ENCODE results near the gene DUSP16.
"Not testable (repeated sequence)": the region's sequence is repeated elsewhere in the genome, so short reads cannot be mapped to it uniquely, and the experiment has no call there.

DUSP16 gene

GRCh38 chr12:12543959-12544358 is 18.7 kb downstream of the DUSP16 start:
- DNase-seq = no peak

GRCh38 chr12:12542964-12543363 is 19.7 kb downstream of the DUSP16 start:
- no peak for DNase-seq

GRCh38 chr12:12542286-12542685 is 20.4 kb downstream of the DUSP16 start:
- DNase-seq = no peak

- DNase-seq = no peak
Measured at GRCh38 chr12:12541782-12542181, 20.9 kb downstream of the DUSP16 start.

GRCh38 chr12:12540261-12541013 is 22.2 kb downstream of the DUSP16 start:
- no peak for DNase-seq

- no peak for DNase-seq
Measured at GRCh38 chr12:12539028-12539810, 23.4 kb downstream of the DUSP16 start.

GRCh38 chr12:12538535-12538934 is 24.1 kb downstream of the DUSP16 start:
- DNase-seq = no peak

- no peak for DNase-seq
Measured at GRCh38 chr12:12537421-12537820, 25.2 kb downstream of the DUSP16 start.

- no peak for DNase-seq
Measured at GRCh38 chr12:12534975-12535374, 27.7 kb downstream of the DUSP16 start.

- DNase-seq = no peak
Measured at GRCh38 chr12:12534166-12534866, 28.3 kb downstream of the DUSP16 start.

- DNase-seq = no peak
Measured at GRCh38 chr12:12533238-12533829, 29.3 kb downstream of the DUSP16 start.

- no peak for DNase-seq
Measured at GRCh38 chr12:12531194-12531593, 31.5 kb downstream of the DUSP16 start.

- no peak for DNase-seq
Measured at GRCh38 chr12:12529783-12530421, 32.8 kb downstream of the DUSP16 start.

GRCh38 chr12:12528361-12529270 is 34.0 kb downstream of the DUSP16 start:
- peak; percentile 21 for DNase-seq

- peak; percentile 36 for DNase-seq
Measured at GRCh38 chr12:12527820-12528296, 34.8 kb downstream of the DUSP16 start.

- DNase-seq = no peak
Measured at GRCh38 chr12:12524128-12524527, 38.5 kb downstream of the DUSP16 start.

GRCh38 chr12:12523229-12523628 is 39.4 kb downstream of the DUSP16 start:
- no peak for DNase-seq

GRCh38 chr12:12522657-12523056 is 40.0 kb downstream of the DUSP16 start:
- not testable (repeated sequence) for DNase-seq

- no peak for DNase-seq
Measured at GRCh38 chr12:12521888-12522287, 40.8 kb downstream of the DUSP16 start.

- DNase-seq = no peak
Measured at GRCh38 chr12:12521044-12521485, 41.6 kb downstream of the DUSP16 start.

GRCh38 chr12:12520273-12520672 is 42.4 kb downstream of the DUSP16 start:
- no peak for DNase-seq
